Colonic mucosa (tissue), 4 donors: Measurements from ENCODE around the gene DNM3. TPM values are rescaled to one million over a fixed set of nuclear protein-coding genes. Genes with fewer than 3 reads are reported as not detected.

Experiments
- DNase-seq: peaks from one replicate; pipeline ENCODE4 v3.0.0-alpha.2; 2020
- H3K27ac ChIP-seq: fragments of 200-600 bp; one replicate; pipeline ENCODE4 v1.8.0; 2021
- H3K27me3 ChIP-seq: fragments of 200-600 bp; one replicate; pipeline ENCODE4 v1.8.0; 2021
- H3K36me3 ChIP-seq: fragments of 200-600 bp; one replicate; pipeline ENCODE4 v1.8.0; 2021
- H3K4me1 ChIP-seq: fragments of 200-600 bp; one replicate; pipeline ENCODE4 v1.8.0; 2021; ENCODE audit warnings: mild to moderate bottlenecking
- H3K4me3 ChIP-seq: fragments of 200-600 bp; one replicate; pipeline ENCODE4 v1.8.0; 2021
- H3K9ac ChIP-seq, 2 donors: one replicate each; pipeline ENCODE4 v1.7.0; 2013; ENCODE audit warnings: control low read depth in 2 of 2, low read depth in 2 of 2, low read length in 2 of 2
- H3K9me3 ChIP-seq: fragments of 200-600 bp; one replicate; pipeline ENCODE4 v1.8.0; 2021
- intact Hi-C: fragments of 100-400 bp; cut with DNase I; formaldehyde crosslinking; loops from one replicate; pipeline ENCODE4 v1.14.1; 2022
- total RNA-seq, 2 donors: library from RNA; stranded (reverse); fragmentation: NEBNext Ultra II Directional in 1 of 2; extraction: Animal tissue kit (Norgen Biotek cat#: 25700) in 1 of 2; gene quantifications; one replicate each; pipeline ENCODE4 v1.2.1, GENCODE V29; 2021
- TF ChIP-seq, protein P1 (sequence below): fragments of 200-600 bp; IDR thresholded peaks from one replicate; pipeline ENCODE4 v1.8.0; 2022; ENCODE audit warnings: antibody characterized with exemption, mild to moderate bottlenecking
- donor health status: healthy.
- donor health status: DM: no; HTN: no; CAD: no.
- donor health status: DM: no; HTN: no; CAD: no.

DNM3 gene
- total RNA-seq, 2 donors from 2014 or later, result 1.7 to 2.6 TPM

GRCh38 chr1:171817511-171818265, 23.6 kb upstream of the DNM3 start:
- H3K9ac ChIP-seq, result no peak overlapping the region
- H3K27me3 ChIP-seq, result no peaks in the 10 kb centered on the region
- no peaks in the 10 kb centered on the region for H3K4me1 ChIP-seq
- no peaks in the 10 kb centered on the region for H3K9me3 ChIP-seq
- no peak overlapping the region for H3K27ac ChIP-seq
- no peak for DNase-seq
- TF ChIP-seq, protein P1, sequence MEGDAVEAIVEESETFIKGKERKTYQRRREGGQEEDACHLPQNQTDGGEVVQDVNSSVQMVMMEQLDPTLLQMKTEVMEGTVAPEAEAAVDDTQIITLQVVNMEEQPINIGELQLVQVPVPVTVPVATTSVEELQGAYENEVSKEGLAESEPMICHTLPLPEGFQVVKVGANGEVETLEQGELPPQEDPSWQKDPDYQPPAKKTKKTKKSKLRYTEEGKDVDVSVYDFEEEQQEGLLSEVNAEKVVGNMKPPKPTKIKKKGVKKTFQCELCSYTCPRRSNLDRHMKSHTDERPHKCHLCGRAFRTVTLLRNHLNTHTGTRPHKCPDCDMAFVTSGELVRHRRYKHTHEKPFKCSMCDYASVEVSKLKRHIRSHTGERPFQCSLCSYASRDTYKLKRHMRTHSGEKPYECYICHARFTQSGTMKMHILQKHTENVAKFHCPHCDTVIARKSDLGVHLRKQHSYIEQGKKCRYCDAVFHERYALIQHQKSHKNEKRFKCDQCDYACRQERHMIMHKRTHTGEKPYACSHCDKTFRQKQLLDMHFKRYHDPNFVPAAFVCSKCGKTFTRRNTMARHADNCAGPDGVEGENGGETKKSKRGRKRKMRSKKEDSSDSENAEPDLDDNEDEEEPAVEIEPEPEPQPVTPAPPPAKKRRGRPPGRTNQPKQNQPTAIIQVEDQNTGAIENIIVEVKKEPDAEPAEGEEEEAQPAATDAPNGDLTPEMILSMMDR, result no peak
- no peak overlapping the region for H3K4me3 ChIP-seq
- no peaks in the 10 kb centered on the region for H3K36me3 ChIP-seq
- intact Hi-C loops, result no loop called here

- TF ChIP-seq, protein P1, result no peak
- H3K4me1 ChIP-seq, result no peaks in the 10 kb centered on the region
- no peaks in the 10 kb centered on the region for H3K36me3 ChIP-seq
- no peak overlapping the region for H3K4me3 ChIP-seq
- H3K9me3 ChIP-seq, result no peaks in the 10 kb centered on the region
- H3K27ac ChIP-seq, result no peak overlapping the region
- no peak overlapping the region for H3K9ac ChIP-seq
- no peak for DNase-seq
- H3K27me3 ChIP-seq, result no peaks in the 10 kb centered on the region
- intact Hi-C loops, result no loop called here
Measured at GRCh38 chr1:171819946-171820345, 21.4 kb upstream of the DNM3 start.

- intact Hi-C loops, result no loop called here
- H3K4me3 ChIP-seq, result no peak overlapping the region
- no peaks in the 10 kb centered on the region for H3K4me1 ChIP-seq
- no peak for DNase-seq
- no peaks in the 10 kb centered on the region for H3K36me3 ChIP-seq
- H3K27ac ChIP-seq, result no peak overlapping the region
- TF ChIP-seq, protein P1, result no peak
- H3K9me3 ChIP-seq, result no peaks in the 10 kb centered on the region
- H3K27me3 ChIP-seq, result no peaks in the 10 kb centered on the region
- no peak overlapping the region for H3K9ac ChIP-seq
Measured at GRCh38 chr1:171826973-171827372, 14.3 kb upstream of the DNM3 start.

DNA sequence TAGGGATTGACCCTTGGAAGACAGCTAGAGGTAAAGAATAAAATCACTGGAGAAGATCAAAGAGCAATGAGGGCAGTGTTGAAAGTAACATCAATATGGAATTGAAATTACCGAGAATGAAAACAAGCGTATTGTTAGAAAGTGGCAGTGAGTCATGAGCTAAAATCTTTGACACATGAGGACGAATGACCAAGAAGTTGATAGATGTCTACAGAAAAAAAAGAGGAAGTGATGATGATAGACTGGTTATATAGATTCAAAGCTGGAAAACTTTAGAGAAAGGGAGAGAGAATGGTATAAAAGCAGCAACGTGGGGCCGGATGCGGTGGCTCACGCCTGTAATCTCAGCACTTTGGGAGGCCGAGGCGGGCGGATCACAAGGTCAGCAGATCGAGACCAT, 12.5 kb upstream of the DNM3 start:
- Histone ChIP-seq H3K9me3 (no peaks in the 10 kb centered on the region), H3K9ac (no peak overlapping the region), H3K27me3 (no peaks in the 10 kb centered on the region), H3K27ac (no peak overlapping the region), H3K4me1 (no peaks in the 10 kb centered on the region), H3K36me3 (no peaks in the 10 kb centered on the region), H3K4me3 (no peak overlapping the region)
- TF ChIP-seq, protein P1, result no peak
- DNase-seq, result no peak
- intact Hi-C loops, result no loop called here

DNA sequence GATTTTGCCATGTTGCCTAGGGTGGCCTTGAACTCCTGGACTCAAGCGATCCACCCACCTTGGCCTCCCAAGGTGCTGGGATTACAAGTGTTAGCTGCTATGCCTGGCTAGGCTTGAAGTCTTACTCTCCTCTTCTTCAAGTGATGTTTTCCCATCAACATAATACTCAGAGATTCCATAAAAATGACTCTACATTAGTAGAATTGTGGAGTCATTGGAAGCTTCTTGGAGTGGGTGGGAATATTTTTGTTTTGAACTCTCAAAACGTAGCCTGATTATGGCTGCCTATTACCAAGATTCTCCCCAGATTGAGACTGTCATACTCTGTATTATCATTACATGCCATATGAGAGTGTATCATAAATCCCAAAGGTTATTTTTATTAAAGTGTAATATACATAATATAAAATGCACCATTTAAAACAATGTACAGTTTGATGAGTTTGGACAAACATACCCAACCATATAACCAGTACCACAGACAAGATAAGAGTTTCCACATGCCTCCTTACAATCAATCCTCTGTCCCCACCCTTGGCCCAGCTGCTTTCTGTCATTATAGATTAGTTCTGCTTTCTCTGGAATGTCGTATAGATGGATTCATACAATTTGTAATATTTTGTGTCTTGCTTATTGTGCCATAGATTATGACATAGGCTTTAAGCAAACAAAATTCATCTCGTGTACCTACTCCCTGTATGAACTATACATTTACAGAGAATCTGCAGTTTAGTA, 8.0 kb upstream of the DNM3 start:
- Histone ChIP-seq H3K4me1 (no peaks in the 10 kb centered on the region), H3K27ac (no peak overlapping the region), H3K36me3 (no peaks in the 10 kb centered on the region), H3K9ac (no peak overlapping the region), H3K4me3 (no peak overlapping the region), H3K27me3 (no peaks in the 10 kb centered on the region), H3K9me3 (no peaks in the 10 kb centered on the region)
- DNase-seq, result no peak
- TF ChIP-seq, protein P1, result no peak
- intact Hi-C loops, result no loop called here
